WERI-Rb-1 (cell line): ENCODE results near the gene RAB43.
A peak's percentile ranks its signal among the peaks of the same experiment; 100 is the strongest.
"Not testable (repeated sequence)": the region's sequence is repeated elsewhere in the genome, so short reads cannot be mapped to it uniquely, and the experiment has no call there.

Source experiments
- DNase-seq: peaks from one replicate; pipeline ENCODE4 v3.0.0-alpha.2; 2020
- H3K27ac ChIP-seq: fragments of 250-450 bp; sonication (Bioruptor Pico); 2 replicates; pipeline ENCODE4 v1.5.1; 2020; ENCODE audit warnings: mild to moderate bottlenecking, moderate library complexity
- H3K27me3 ChIP-seq: fragments of 250-450 bp; sonication (Bioruptor Pico); 2 replicates; pipeline ENCODE4 v1.5.1; 2021; ENCODE audit warnings: mild to moderate bottlenecking, low read depth, moderate library complexity; ENCODE audit not compliant: insufficient read depth, severe bottlenecking
- H3K36me3 ChIP-seq: fragments of 250-450 bp; sonication (Bioruptor Pico); 2 replicates; pipeline ENCODE4 v1.5.1; 2020; ENCODE audit warnings: mild to moderate bottlenecking, moderate library complexity
- H3K4me3 ChIP-seq: 2 replicates; pipeline ENCODE4 v1.5.1; 2011; ENCODE audit warnings: low read depth, mild to moderate bottlenecking, control low read depth, low read length
- H3K9me3 ChIP-seq: fragments of 250-450 bp; sonication (Bioruptor Pico); 2 replicates; pipeline ENCODE4 v1.5.1; 2021; ENCODE audit warnings: mild to moderate bottlenecking, moderate library complexity; ENCODE audit not compliant: severe bottlenecking
- TF ChIP-seq, protein P1 (sequence below): IDR thresholded peaks from 2 replicates; pipeline ENCODE4 v1.5.1; 2011; ENCODE audit warnings: low read depth, mild to moderate bottlenecking, control low read depth, inconsistent platforms, low read length

The RAB43 gene

DNA sequence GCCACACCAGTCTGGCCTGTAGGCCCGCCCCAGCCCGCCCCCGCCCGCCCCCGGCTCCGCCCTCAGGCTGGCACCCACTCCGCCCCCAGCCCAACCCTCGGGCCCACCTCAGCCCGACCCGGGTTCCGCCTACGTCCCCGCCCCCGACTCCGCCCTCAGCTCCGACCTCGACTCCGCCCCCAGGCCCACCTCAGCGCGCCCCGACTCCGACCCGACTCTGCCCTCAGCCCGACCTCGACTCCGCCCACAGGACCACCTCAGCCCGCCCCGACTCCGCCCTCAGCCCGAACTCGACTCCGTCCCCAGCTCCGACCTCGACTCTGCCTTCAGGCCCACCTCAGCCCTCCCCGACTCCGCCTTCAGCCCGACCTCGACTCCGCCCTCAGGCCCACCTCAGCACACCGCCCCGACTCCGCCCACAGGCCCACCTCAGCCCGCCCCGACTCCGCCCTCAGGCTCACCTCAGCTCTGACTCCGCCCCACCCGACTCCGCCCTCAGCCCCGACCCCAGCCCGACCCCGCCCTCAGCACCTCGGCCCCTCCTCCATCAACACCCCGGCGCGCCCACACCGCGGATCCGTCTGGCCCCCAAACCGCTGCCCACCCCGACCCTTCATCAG, at the start of gene RAB43:
RAB43 (minus strand) TSS at position 13 of the 620 bp plus-strand sequence. CDS start 315 bp downstream, outside the sequence.
- DNase-seq: peak; percentile 87
- no peaks in the 10 kb centered on the region; the same call in 1 of the 2 replicates for H3K36me3 ChIP-seq
- TF ChIP-seq, protein P1, sequence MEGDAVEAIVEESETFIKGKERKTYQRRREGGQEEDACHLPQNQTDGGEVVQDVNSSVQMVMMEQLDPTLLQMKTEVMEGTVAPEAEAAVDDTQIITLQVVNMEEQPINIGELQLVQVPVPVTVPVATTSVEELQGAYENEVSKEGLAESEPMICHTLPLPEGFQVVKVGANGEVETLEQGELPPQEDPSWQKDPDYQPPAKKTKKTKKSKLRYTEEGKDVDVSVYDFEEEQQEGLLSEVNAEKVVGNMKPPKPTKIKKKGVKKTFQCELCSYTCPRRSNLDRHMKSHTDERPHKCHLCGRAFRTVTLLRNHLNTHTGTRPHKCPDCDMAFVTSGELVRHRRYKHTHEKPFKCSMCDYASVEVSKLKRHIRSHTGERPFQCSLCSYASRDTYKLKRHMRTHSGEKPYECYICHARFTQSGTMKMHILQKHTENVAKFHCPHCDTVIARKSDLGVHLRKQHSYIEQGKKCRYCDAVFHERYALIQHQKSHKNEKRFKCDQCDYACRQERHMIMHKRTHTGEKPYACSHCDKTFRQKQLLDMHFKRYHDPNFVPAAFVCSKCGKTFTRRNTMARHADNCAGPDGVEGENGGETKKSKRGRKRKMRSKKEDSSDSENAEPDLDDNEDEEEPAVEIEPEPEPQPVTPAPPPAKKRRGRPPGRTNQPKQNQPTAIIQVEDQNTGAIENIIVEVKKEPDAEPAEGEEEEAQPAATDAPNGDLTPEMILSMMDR: no peak
- H3K27me3 ChIP-seq: no peaks in the 10 kb centered on the region
- peak within 1 kb of the TSS; percentile 66 for H3K4me3 ChIP-seq
- peak within 1 kb of the TSS; percentile 23; the same call in 1 of the 2 replicates for H3K27ac ChIP-seq
- H3K9me3 ChIP-seq: no peaks in the 10 kb centered on the region

DNA sequence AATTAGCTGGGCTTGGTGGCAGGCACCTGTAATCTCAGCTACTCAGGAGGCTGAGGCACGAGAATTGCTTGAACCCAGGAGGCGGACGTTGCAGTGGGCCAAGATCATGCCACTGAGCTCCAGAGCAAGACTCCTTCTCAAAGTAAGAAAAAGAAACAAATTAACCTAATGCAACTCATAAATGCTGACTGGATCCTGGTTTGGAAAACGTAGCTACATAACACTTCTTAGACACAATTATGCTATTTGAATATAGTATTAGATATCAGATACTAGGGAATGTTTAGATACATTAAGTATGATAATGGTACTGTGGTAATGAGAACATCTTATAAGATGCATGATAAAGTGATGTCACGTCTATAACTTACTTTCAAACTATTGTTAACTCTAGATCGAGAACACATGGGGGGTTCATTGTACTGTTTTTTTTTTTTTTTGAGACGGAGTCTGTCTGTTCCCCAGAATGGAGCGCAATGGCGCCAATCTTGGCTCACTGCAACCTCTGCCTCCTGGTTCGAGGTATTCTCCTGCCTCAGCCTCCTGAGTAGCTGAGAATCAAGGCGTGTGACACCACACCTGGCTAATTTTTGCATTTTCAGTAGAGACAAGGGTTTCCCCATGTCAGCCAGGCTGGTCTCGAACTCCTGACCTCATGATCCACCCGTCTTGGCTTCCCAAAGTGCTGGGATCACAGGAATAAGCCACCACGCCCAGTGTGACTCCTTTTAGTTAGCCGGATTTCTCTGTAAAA, 45.2 kb upstream of the RAB43 start:
- H3K27me3 ChIP-seq: no peaks in the 10 kb centered on the region
- peaks cover 55% of the 10 kb centered on the region for H3K36me3 ChIP-seq
- H3K9me3 ChIP-seq: no peaks in the 10 kb centered on the region
- no peak overlapping the region for H3K4me3 ChIP-seq
- DNase-seq: no peak
- H3K27ac ChIP-seq: no peak overlapping the region
- TF ChIP-seq, protein P1: no peak

DNA sequence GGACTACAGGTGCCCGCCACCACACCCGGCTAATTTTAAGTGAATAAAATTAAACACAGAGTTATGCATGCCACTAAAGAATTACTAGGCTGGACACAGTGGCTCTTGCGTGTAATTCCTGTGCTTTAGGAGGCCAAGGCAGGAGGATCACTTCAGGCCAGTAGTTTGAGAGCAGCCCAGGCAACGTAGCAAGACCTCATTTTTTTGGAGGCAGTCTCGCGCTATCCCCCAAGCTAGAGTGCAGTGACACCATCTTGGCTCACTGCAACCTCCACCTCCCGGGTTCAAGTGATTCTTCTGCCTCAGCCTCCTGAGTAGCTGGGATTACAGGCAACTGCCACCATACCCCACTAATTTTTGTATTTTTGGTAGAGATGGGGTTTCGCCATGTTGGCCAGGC, 44.0 kb upstream of the RAB43 start:
- not testable (repeated sequence) for DNase-seq, H3K9me3 ChIP-seq, H3K27ac ChIP-seq, H3K27me3 ChIP-seq, H3K4me3 ChIP-seq
- peaks cover 44% of the 10 kb centered on the region for H3K36me3 ChIP-seq

DNA sequence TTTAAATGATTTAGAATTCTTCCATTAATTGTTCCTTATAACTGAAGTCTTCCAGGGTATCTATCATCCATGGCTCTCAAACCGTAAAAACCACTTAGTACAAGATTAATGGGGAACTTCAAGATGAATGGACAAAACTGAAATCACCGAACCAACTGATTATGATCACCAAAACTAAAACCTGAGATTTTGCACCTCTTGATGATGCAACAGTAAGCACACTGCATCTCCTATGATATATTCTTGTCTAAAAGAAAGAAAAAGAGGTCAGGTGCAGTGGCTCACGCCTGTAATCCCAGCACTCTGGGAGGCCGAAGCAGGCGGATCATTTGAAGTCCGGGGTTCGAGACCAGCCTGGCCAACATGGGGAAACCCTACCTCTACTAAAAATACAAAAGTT, 42.9 kb upstream of the RAB43 start:
- DNase-seq: no peak
- H3K9me3 ChIP-seq: no peaks in the 10 kb centered on the region
- H3K36me3 ChIP-seq: peaks cover 33% of the 10 kb centered on the region
- H3K4me3 ChIP-seq: no peak overlapping the region
- TF ChIP-seq, protein P1: no peak
- no peaks in the 10 kb centered on the region for H3K27me3 ChIP-seq
- H3K27ac ChIP-seq: no peak overlapping the region

DNA sequence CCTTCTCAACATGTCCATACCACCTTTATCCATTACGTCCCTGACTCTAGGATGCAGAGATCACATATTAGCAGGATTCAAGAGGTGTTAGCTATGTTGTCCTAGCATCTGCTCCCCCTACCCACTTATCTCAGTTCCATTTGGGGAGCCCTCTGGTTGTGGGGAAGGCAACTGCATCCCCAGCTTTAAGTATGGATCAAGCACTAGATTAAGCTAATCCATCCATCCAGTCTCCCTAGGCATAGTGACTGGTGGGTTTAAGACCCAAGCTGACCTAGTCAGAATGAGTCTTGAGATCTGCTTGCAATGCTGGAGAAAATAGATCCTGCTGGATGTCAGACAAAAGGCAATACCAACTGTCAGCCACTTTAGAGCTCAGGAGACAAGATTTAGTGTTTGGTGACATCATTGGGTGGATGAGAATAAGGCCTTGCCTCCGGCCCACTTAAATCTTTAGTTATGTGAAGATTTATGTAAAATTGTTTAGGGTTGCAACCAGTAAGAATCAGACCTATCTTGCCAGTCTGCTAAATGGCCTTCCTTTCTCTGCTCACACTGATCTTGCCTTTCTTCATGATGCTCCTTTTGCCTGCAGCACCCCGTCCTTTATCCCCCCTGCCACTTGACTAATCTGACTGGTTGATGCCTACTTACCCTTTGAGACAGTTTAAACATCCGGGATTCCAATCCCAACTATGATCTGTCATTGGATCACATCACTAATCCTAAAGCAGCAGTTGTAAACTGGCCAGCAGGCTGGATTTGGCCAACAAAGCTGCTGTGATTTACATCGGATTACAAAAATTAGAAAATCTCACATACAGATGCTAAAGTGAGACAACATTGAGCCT, 41.4 kb upstream of the RAB43 start:
- no peaks in the 10 kb centered on the region for H3K9me3 ChIP-seq
- peaks cover 31% of the 10 kb centered on the region for H3K36me3 ChIP-seq
- DNase-seq: peak; percentile 82
- peak overlapping the region; percentile 95 for H3K4me3 ChIP-seq
- TF ChIP-seq, protein P1: peak; percentile 67
- H3K27me3 ChIP-seq: no peaks in the 10 kb centered on the region
- peak overlapping the region; percentile 99 for H3K27ac ChIP-seq

DNA sequence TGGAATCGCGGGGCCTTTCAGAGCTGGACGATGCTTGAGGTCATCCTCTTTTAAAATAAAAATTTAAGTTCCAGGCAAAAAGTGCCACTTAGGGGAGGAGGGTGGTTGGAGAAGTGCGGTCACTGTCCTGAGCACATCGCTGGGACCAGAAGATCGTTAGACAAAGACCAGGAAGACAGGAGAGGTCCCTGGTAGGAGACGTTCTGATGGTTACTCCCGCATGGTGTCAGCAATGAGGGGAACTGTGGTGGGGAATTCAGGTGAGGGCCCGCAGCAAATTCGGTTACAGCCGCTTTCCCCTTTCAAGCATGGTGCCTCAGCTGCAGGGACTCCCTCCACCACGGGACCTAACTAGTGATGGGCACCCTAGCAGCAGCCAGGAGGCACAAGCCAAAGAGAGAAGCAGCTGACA, 40.3 kb upstream of the RAB43 start:
- no peak for DNase-seq
- TF ChIP-seq, protein P1: no peak
- no peaks in the 10 kb centered on the region for H3K9me3 ChIP-seq
- peaks cover 29% of the 10 kb centered on the region for H3K36me3 ChIP-seq
- peak overlapping the region; percentile 95 for H3K4me3 ChIP-seq
- peak overlapping the region; percentile 99 for H3K27ac ChIP-seq
- H3K27me3 ChIP-seq: no peaks in the 10 kb centered on the region
